GM21528 (cell line): ENCODE results near the gene BRSK1.

Source experiments
- ATAC-seq: cut with Tn5 transposase; IDR thresholded peaks from one replicate; pipeline ENCODE4 v1.9.1; 2021; ENCODE audit warnings: mild to moderate bottlenecking, moderate library complexity; ENCODE audit not compliant: unreplicated experiment, low FRiP score

BRSK1 gene

DNA sequence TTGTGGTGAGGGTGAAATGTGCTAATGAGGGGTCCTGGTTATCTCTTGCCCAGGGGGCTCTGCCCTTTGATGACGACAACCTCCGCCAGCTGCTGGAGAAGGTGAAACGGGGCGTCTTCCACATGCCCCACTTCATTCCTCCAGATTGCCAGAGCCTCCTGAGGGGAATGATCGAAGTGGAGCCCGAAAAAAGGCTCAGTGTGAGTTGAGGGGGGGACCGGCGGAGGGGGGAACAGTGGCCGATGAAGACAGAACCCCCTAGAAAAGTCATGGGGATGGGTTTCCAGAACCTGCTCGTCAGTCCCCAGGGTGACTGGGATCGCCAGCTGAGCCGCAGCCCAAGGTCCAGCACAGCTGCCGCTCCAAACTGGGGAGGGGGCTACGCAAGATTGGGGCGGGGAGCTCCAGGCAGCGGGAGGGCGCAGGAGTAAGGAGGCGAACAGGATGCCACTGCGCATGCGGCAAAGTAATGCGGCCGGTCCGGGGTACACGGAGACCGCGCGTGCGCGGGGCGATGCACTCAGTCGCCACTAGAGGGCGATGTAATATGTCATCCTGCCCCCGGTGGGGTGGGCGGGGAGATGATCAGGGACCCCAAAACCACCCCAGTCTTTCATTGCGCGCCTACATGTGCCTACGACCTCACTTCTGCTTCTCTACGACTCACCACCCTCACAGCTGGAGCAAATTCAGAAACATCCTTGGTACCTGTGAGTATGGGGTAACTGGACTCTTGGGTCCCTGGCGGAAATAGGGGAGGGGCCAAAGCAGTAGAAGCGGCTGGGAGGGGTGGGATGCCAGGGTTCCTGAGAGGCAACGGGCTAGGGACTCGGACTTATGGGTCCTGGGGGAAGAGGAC, 17.9 kb downstream of the BRSK1 start:
- ATAC-seq = no peak

DNA sequence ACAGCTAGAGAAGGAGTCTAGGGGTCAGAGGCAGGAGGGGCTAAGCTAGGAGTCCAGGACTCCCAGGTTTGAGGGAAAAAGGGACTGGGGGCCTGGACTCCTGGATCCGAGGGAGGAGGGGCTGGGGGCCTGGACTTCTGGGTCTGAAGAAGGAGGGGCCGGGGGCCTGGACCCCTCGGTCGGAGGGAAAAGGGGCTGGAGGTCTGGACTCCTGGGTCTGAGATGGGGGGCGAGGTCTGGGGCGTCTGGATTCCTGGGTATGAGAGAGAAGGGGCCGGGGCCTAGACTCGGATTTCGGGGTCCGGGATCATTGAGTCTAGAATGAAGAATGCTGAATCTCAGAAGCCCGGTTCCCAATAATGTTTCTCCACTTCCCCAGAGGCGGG, 18.5 kb downstream of the BRSK1 start:
- no peak for ATAC-seq

DNA sequence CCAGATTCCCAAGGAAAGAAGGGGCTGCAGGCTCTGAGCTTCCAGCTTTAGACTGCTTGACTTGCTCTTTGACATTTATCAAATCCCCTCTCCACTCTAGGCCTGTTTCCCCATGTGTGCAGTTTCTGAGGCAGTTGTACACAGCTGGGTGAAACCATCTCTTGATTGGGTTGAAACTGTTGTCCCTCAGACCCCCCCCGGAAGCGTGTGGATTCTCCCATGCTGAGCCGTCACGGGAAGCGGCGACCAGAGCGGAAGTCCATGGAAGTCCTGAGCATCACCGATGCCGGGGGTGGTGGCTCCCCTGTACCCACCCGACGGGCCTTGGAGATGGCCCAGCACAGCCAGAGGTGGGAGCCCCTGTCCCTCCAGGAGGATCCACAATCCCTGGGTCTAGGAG, 19.7 kb downstream of the BRSK1 start:
- no peak for ATAC-seq

DNA sequence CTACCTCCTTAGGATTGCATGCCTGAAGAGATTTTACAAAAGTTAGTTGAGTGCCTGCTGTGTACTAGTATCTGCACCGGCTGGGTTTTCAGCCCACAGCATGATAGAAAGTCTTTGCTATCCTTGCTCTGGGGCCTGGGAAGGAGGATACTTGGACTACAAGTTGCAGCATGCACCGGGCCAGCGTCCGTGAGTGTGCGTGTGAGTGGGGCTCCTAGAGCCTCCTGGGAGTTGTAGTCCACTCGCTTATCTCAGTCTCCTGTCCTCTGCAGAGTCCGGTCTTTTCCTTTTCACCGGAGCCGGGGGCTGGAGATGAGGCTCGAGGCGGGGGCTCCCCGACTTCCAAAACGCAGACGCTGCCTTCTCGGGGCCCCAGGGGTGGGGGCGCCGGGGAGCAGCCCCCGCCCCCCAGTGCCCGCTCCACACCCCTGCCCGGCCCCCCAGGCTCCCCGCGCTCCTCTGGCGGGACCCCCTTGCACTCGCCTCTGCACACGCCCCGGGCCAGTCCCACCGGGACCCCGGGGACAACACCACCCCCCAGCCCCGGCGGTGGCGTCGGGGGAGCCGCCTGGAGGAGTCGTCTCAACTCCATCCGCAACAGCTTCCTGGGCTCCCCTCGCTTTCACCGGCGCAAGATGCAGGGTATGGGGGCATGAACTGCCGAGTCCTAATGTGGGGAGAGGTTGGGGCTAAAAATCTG, 20.6 kb downstream of the BRSK1 start:
- ATAC-seq = no peak

DNA sequence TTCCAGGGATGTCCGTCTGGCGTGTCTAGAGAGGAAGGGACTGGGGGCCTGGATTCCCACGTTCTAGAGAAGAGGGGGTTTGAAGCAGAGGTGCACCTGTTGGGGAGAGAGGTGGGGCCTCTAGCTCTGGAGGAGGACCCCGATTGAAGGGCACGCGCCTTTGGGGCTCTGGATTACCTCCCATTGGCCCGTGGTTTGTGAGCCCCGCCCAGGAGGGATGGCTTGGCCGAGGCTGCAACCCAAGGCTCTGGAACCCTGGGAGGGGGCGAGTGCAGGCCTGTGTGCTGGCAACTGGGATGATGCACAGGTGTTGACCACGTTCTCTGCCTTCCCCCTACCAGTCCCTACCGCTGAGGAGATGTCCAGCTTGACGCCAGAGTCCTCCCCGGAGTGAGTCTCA, 21.2 kb downstream of the BRSK1 start:
- ATAC-seq = no peak

DNA sequence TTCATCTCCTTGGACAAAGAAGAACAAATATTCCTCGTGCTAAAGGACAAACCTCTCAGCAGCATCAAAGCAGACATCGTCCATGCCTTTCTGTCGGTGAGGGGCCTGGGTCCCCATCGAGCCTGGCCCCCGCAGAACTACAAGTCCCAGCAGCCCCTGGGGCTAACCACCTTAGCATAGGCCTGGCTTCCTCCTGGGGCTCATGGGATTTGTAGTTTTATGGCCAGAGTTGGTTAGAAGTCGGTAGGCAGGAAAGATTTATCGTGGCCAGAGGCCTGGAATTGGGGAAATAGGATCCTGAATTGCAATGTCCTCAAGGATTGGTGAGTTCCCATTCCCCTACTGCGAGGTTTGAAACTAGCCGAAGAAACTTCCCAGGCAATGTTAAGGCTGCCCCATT, 21.7 kb downstream of the BRSK1 start:
- no peak for ATAC-seq

DNA sequence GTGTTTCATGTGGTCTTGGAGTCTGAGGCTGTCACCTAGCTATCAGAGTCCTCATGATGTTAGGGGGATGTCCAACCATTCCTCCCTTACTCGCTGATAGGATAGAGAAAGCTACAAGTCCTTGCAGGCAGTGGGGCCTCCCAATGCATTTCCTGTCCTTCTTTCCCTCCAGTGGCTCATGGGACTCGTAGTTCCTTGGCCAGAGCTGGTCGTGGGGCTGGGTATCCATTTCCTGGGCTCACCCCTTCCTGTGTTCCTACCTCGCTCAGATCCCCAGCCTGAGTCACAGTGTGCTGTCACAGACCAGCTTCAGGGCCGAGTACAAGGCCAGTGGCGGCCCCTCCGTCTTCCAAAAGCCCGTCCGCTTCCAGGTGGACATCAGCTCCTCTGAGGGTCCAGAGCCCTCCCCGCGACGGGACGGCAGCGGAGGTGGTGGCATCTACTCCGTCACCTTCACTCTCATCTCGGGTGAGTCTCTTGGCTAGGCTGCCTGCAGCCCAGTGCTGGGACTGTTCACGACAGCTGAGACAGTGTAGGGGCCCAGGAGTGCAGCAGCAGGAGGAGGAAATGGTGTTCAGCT, 22.3 kb downstream of the BRSK1 start:
- ATAC-seq = no peak

DNA sequence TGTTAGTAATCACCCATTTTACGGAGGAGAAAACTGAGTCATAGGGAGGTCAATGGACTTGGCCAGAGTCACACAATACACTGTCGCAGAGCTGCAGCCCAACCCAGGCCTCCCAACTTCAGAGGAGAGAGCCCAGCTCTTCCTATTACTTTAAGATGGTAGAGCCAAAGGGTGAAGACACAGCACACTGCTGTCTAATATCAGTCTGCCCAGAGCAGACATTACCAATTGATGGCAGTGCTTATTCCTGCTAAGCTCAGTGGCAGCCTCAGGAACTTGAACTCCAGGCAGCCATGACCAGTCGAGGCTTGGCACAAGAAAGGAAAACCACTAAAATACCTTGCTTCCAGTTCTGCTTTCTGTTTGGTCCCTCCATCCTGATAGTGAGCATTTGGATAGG, 22.9 kb downstream of the BRSK1 start:
- ATAC-seq = no peak

DNA sequence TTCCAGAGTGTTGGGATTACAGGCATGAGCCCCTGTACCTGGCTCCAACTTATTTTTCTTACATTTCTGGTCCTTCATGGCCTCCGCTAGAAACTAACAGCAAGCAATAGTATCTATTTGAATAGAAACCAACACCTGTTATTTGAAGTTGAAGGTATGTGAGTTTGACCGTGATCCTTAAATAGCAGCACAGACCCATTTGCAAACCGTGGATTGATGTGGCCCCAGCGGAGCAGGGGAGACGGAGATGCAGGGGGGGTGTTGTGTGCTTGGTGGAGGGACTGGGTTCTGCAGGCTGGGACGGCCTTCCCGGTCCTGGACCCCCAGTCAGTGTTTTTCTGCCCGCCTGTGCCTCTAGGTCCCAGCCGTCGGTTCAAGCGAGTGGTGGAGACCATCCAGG, 24.5 kb downstream of the BRSK1 start:
- ATAC-seq = no peak

DNA sequence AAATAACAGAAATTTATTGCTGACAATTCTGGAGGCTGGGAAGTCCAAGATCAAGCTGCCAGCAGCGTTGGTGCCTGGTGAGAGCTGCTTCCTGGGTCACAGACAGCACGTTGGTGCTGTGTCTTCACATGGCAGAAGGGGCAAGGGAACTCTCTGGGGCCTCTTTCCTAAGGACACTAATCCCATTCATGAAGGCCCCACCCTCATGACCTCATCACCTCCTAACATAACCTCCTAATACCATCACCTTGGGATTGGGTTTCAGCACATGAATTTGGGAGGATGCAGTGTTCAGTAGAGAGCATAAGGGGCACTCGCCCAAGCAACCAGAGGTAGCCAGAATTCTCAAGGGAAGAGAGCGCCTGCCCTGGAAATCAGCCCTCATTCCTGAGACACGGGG, 25.7 kb downstream of the BRSK1 start:
- no peak for ATAC-seq

DNA sequence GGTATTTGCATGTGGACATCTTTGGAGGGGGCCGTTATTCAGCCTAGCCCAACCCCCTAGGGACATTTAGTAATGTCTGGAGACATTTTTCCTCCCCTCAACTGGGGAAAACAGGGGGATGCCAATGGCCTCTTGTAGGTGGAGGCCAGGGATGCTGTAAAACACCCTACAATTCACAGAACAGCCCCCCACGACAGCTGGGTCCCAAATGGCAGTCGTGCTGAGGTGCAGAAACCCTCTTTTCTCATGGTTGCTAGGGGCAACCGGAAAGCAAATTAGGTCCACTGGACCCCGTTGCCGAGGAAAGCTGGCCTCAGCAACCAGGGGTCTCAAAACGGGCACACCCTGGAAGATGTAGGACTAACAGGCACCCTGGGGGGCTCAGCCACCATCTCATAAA, 26.7 kb downstream of the BRSK1 start:
- ATAC-seq = no peak

DNA sequence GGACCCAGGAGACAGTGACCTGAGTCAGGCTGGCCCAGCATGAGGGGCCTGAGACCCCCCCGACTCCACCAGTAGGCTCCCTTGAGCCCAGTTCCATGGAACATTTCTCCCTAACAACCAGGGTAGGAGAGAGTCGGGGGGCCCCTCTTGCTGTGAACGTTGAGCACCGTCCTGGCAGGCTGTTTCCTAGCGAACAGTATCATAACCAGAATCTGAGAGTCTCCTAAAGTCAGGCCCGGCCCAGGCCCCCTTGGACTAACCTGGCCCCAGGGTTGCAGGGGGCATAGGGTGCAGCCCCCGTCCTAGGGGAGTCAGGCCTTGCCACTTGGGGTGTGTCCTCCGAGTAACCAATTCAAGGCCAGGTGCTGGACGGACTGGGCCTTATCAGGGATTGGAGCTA, 27.6 kb downstream of the BRSK1 start:
- ATAC-seq = no peak

DNA sequence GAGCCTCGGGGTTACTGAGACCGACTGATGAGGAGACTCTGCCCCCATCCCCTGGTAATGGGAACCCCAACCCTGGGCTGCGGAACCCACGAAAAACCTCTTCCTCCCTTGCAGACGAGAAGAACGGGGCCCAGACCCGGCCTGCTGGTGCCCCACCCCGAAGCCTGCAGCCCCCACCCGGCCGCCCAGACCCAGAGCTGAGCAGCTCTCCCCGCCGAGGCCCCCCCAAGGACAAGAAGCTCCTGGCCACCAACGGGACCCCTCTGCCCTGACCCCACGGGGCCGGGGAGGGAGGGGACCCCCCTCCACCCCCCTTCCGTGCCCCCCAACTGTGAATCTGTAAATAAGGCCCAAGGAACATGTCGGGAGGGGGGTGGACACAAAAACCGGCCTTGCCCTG, 28.0 kb downstream of the BRSK1 start:
- no peak for ATAC-seq

DNA sequence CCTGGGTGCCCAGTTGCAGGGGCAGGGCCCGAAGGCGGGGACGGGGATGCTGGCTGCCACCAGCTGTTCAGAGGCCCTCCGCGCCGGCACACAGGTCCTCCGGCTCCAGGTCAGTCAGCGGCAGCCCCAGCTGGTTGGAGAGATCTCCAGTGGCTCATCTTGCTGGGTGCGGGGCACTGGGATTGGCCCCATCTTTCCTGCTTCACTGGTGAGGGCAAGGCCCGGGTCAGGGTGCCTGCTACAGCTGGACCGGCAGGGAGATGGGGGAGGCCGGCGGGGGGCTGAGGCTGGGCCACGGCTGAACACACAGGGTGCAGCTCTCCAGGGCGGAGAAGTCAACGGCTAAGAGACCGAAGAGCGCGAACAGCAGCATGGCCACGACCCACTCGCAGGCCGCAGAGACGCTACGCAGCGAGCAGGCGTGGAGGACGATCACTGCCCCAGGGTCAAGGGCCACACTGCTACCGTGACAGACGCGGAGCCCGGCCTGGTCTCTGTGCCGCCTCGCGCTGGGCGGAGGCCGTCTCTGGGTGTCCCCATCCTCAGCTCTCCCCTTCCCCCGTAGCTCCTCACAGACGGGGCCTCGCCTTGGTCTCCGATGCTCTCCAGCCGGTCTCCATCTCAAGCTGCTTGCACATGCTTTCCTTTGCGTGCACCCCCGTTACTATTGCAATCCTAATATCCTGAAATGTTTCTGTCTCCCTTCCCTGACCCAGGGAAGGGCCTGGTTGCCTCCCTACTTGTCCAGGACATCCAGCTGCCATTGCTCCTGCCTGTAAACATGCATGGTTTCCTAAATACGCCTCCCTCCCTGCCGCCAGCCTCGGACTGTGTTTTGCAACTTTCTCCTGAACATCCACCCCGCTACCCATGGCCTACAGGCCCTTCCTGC, 29.1 kb downstream of the BRSK1 start:
- no peak for ATAC-seq

DNA sequence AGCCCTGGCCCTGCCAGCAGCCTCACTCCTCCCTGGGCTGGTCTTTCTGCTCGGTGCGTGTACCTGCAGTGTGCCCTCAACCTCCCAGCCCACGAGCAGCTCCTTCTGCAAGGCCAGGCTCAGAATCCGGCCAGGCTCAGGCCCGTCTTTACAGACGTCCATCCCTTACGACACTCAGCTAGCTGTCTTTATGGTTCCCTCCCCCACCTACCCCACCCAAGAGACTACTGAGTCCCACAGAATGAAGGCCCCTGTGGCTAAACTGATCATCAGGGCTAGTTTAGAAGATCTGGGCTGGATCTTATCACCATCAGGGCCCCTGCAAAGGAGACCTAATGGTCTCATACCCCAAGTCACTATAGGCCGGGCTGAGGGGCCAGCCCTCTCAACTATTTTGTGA, 30.6 kb downstream of the BRSK1 start:
- ATAC-seq = no peak

DNA sequence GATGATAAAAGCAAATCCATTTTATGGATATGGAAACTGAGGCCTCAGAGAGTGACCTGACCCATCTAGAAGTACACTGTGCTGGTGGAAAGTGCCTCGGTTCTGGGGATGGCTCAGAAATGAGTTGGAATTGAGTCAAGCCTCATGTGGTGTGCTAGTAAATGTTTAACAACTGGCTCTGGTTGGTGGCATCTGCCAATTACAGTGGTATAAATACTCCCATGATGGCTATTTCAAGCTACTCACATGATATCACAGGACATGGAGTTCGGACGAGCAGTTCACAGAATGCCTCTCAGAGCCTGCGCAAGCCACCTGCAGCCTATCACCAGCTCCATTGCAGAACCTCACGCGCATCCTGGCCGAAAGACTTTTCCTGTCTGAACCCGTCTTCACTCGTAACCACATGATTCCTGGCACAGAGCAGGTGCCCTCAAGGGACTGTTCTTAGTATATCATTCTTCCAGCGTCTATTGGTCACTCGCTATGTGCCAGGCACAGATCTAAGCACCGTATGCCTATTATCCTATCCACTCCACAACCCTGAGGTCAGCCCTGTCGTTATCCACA, 32.2 kb downstream of the BRSK1 start:
- ATAC-seq = no peak

DNA sequence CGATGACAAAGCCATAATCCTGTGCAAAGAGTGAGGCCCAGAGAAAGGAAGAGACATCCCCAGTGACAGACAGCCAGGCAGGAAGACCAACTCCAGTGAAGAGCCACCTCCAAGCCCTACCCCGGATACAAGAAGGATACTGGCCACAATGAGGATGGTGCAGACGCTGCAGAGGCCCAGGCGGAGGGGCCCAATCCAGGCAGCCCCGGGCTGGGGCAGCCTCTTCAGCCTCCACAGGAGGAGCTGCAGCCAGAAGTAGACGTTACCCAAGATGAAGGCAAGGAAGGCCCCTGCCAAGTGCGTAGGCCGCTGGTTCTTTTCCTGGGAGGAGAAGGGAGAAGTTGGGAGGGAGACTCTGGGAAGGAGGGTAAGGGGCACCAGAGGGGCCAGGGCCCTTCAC, 32.8 kb downstream of the BRSK1 start:
- no peak for ATAC-seq

DNA sequence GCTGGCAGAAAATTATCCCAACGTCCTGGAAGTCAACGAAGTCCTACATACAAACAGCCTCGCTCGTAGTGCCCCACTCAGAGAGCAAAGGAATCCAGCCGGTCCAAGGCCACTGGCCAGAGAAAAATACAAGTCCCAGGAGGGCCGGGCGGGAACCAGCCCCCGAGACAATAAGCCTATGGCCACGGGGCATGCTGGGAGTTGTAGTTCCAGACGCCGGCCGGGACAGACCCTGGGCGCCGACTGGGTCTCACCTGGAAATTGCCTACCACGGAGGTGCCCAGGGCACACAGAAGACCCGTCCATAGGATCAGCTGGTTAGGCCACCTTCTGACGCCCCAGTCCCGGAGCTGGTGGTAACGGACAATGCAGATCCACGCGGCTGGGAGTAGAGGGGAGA, 36.0 kb downstream of the BRSK1 start:
- no peak for ATAC-seq

DNA sequence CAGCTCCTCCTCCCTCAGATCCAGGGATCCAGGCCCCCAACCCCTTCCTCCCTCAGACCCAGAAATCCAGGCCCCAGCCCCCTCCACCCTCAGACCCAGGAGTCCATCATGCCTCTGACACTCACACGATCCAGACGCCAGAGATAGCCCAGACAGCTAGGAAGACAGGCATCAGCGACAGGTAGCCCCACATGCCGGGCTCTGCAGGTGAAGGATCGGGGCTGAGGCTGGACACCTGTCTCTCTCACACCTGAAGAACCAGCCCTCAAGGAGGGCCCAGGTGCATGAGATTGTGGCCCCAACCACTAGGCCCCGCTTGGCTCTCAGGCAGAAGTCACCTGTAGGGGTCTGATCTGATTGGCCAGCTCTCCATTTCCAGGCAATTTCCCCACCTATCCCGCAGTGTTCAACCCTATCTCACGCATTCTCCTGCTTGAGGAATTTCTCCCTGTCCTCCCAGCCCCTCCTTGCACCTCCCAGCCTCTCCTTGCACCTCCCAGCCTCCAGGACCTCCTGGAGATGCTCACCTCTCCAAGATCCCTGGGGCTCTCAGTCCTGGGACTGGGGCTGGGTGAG, 37.1 kb downstream of the BRSK1 start:
- ATAC-seq = no peak

DNA sequence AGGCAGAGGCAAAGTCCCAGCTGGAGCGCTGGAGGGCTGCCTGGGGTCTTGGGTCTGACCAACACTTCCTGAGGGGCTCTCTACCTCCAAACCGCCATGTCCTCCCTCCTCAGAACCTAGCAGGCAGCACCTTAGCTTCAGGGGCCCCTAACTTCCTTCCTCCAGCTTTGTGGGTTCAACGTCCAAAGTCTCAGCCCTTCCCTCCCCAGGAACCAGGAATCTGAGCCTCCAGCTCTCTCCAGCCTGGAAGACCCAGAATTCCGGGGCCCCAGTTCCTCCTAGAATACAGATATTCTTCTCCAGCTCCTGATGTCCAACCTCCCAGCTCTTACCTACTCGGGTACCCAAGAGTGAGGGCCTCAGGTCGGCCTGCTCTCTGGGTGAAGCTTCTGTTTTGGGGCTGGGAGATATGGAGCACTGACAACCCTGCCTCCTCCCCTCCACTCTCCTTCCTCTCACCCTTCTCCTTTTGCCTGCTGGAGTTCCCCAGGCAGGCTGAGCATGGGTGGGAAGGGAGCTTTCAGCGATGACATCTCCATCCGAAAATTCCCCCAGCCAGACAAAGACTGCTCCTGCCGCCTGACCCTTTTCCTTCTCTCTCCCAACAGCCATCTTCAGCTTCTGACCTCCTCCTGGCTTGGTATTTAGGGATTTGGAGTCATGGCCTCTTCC, 37.8 kb downstream of the BRSK1 start:
- ATAC-seq = no peak
